HEK293 (cell line): ENCODE data around the gene APOBEC3G.
A peak's percentile ranks its signal among the peaks of the same experiment; 100 is the strongest.
"Not testable (repeated sequence)": the region's sequence is repeated elsewhere in the genome, so short reads cannot be mapped to it uniquely, and the experiment has no call there.

Experiments
- CTCF ChIA-PET: fragments of 350-600 bp; formaldehyde crosslinking; extraction: SDS; loops from one replicate; lab custom pipeline; 2021; ENCODE audit warnings: antibody characterized with exemption; lab: Yijun Ruan, JAX
- POLR2A ChIA-PET: fragments of 300-600 bp; formaldehyde crosslinking; extraction: SDS; loops from one replicate; lab custom pipeline; 2020; ENCODE audit warnings: antibody characterized with exemption, inconsistent platforms; lab: Yijun Ruan, JAX
- H3K27ac ChIP-seq: fragments of 200-500 bp; sonication (Bioruptor generic); 2 replicates; pipeline ENCODE4 v1.5.1; 2014; ENCODE audit warnings: low read depth, low read length, control low read depth, inconsistent platforms; ENCODE audit errors: extremely low read depth
- H3K36me3 ChIP-seq, 2 experiments: fragments of 200-500 bp in 1 of 2; sonication (Bioruptor generic) in 1 of 2; 1 replicate in 1 of 2; 2 replicates in 1 of 2; pipeline ENCODE4 v1.5.1; 2014 to 2017; ENCODE audit warnings: inconsistent platforms in 2 of 2, low read length in 2 of 2; ENCODE audit not compliant: control insufficient read depth in 2 of 2, insufficient read depth in 1 of 2
- H3K4me1 ChIP-seq: fragments of 200-500 bp; sonication (Bioruptor generic); 2 replicates; pipeline ENCODE4 v1.5.1; 2014; ENCODE audit warnings: mild to moderate bottlenecking, low read length, inconsistent platforms; ENCODE audit not compliant: control insufficient read depth, insufficient read depth
- H3K4me3 ChIP-seq: 2 replicates; pipeline ENCODE4 v1.5.1; 2011; ENCODE audit warnings: low read depth, mild to moderate bottlenecking, control low read depth, low read length, moderate library complexity
- H3K9me3 ChIP-seq: fragments of 200-500 bp; sonication (Bioruptor generic); 2 replicates; pipeline ENCODE4 v1.5.1; 2014; ENCODE audit warnings: low read depth, low read length, inconsistent platforms; ENCODE audit not compliant: control insufficient read depth, insufficient read depth
- EGR2 ChIP-seq: fragments of 450-650 bp; formaldehyde crosslinking; IDR thresholded peaks from 2 replicates; pipeline ENCODE4 v1.5.1; 2016; ENCODE audit warnings: low read depth, missing biosample characterization, missing genetic modification characterization
- GLIS1 ChIP-seq: fragments of 450-650 bp; formaldehyde crosslinking; IDR thresholded peaks from 2 replicates; pipeline ENCODE4 v1.5.1; 2016; ENCODE audit warnings: missing biosample characterization, missing genetic modification characterization
- GLIS2 ChIP-seq: fragments of 450-650 bp; formaldehyde crosslinking; IDR thresholded peaks from 2 replicates; pipeline ENCODE4 v1.5.1; 2016; ENCODE audit warnings: missing biosample characterization, missing genetic modification characterization
- IKZF3 ChIP-seq: fragments of 450-650 bp; IDR thresholded peaks from 2 replicates; pipeline ENCODE4 v1.5.0; 2018; ENCODE audit warnings: missing biosample characterization, mild to moderate bottlenecking, missing genetic modification characterization, moderate library complexity
- KLF1 ChIP-seq: fragments of 450-650 bp; formaldehyde crosslinking; IDR thresholded peaks from 2 replicates; pipeline ENCODE4 v1.5.1; 2016; ENCODE audit warnings: missing biosample characterization, missing genetic modification characterization
- KLF17 ChIP-seq: fragments of 450-650 bp; formaldehyde crosslinking; IDR thresholded peaks from 2 replicates; pipeline ENCODE4 v1.5.1; 2016; ENCODE audit warnings: missing biosample characterization, missing genetic modification characterization
- KLF9 ChIP-seq: fragments of 450-650 bp; formaldehyde crosslinking; IDR thresholded peaks from 2 replicates; pipeline ENCODE4 v1.5.1; 2016; ENCODE audit warnings: missing biosample characterization, missing genetic modification characterization, low read depth
- OSR2 ChIP-seq: fragments of 450-650 bp; formaldehyde crosslinking; IDR thresholded peaks from 2 replicates; pipeline ENCODE4 v1.5.1; 2016; ENCODE audit warnings: missing biosample characterization, missing genetic modification characterization
- PATZ1 ChIP-seq: fragments of 450-650 bp; formaldehyde crosslinking; IDR thresholded peaks from 2 replicates; pipeline ENCODE4 v1.5.1; 2016; ENCODE audit warnings: missing biosample characterization, missing genetic modification characterization
- PRDM10 ChIP-seq: fragments of 450-650 bp; formaldehyde crosslinking; IDR thresholded peaks from 2 replicates; pipeline ENCODE4 v1.5.1; 2016; ENCODE audit warnings: missing biosample characterization, missing genetic modification characterization
- SP2 ChIP-seq: fragments of 450-650 bp; formaldehyde crosslinking; IDR thresholded peaks from 2 replicates; pipeline ENCODE4 v1.5.1; 2016; ENCODE audit warnings: missing biosample characterization, missing genetic modification characterization
- ZBTB17 ChIP-seq: fragments of 450-650 bp; formaldehyde crosslinking; IDR thresholded peaks from 2 replicates; pipeline ENCODE4 v1.5.1; 2016; ENCODE audit warnings: missing biosample characterization, missing genetic modification characterization
- ZBTB20 ChIP-seq: fragments of 450-650 bp; formaldehyde crosslinking; IDR thresholded peaks from 2 replicates; pipeline ENCODE4 v1.5.1; 2016; ENCODE audit warnings: missing biosample characterization, missing genetic modification characterization
- ZBTB6 ChIP-seq: fragments of 450-650 bp; formaldehyde crosslinking; IDR thresholded peaks from 2 replicates; pipeline ENCODE4 v1.5.1; 2017; ENCODE audit warnings: missing biosample characterization, missing genetic modification characterization
- ZFHX2 ChIP-seq: fragments of 450-650 bp; formaldehyde crosslinking; conservative IDR thresholded peaks from 2 replicates; pipeline ENCODE4 v1.5.1; 2016; ENCODE audit warnings: missing biosample characterization, missing genetic modification characterization
- ZIC2 ChIP-seq: fragments of 450-650 bp; formaldehyde crosslinking; IDR thresholded peaks from 2 replicates; pipeline ENCODE4 v1.5.1; 2016; ENCODE audit warnings: missing biosample characterization, missing genetic modification characterization
- ZNF335 ChIP-seq: fragments of 450-650 bp; formaldehyde crosslinking; conservative IDR thresholded peaks from 2 replicates; pipeline ENCODE4 v1.5.1; 2016; ENCODE audit warnings: missing biosample characterization, missing genetic modification characterization
- ZNF398 ChIP-seq: fragments of 450-650 bp; formaldehyde crosslinking; IDR thresholded peaks from 2 replicates; pipeline ENCODE4 v1.5.1; 2017; ENCODE audit warnings: missing biosample characterization, missing genetic modification characterization
- ZNF501 ChIP-seq: fragments of 450-650 bp; formaldehyde crosslinking; IDR thresholded peaks from 2 replicates; pipeline ENCODE4 v1.5.1; 2016; ENCODE audit warnings: missing biosample characterization, missing genetic modification characterization
- ZSCAN30 ChIP-seq: fragments of 450-650 bp; IDR thresholded peaks from 2 replicates; pipeline ENCODE4 v1.5.1; 2018; ENCODE audit warnings: missing biosample characterization, mild to moderate bottlenecking, missing genetic modification characterization, moderate library complexity

APOBEC3G gene

GRCh38 chr22:39040155-39040537, 36.9 kb upstream of the APOBEC3G start:
- CTCF ChIA-PET, result interaction anchor here (0.5 kb wide), 1 partner anchor 94 kb away, joined by 3 read pairs; no protein-coding TSS in a partner anchor
- Histone ChIP-seq H3K27ac (peak overlapping the region; percentile 1; the same call in 1 of the 2 replicates), H3K4me3 (peak overlapping the region; percentile 2; the same call in 1 of the 2 replicates)
- TF ChIP-seq GLIS1 (peak; percentile 86), KLF9 (tag by site-specific recombination) (peak; percentile 21; the same call in 1 of the 2 replicates), ZBTB17 (tag by site-specific recombination) (peak; percentile 57; the same call in 1 of the 2 replicates), KLF1 (tag by site-specific recombination) (peak; percentile 10; the same call in 1 of the 2 replicates), ZIC2 (peak; percentile 92), ZFHX2 (tag by site-specific recombination) (peak; percentile 69), GLIS2 (tag by site-specific recombination) (peak; percentile 34; the same call in 1 of the 2 replicates), SP2 (tag by site-specific recombination) (peak; percentile 55; the same call in 1 of the 2 replicates), EGR2 (tag by site-specific recombination) (peak; percentile 70), IKZF3 (0 out of 2 replicates have a peak, but pooled peaks have one; percentile 12)
- POLR2A ChIA-PET, H3K4me1 ChIP-seq, H3K36me3 ChIP-seq, H3K9me3 ChIP-seq: not testable (repeated sequence)

- peak within 1 kb of the TSS; percentile 60 for H3K4me3 ChIP-seq
- H3K27ac ChIP-seq, result peak within 1 kb of the TSS; percentile 87
- CTCF ChIA-PET, result interaction anchor here (0.5 kb wide), 1 partner anchor 93 kb away, joined by 3 read pairs; no protein-coding TSS in a partner anchor
- TF ChIP-seq ZBTB20 (peak; percentile 49), GLIS1 (peak; percentile 82), ZNF335 (tag by site-specific recombination) (peak; percentile 25), ZSCAN30 (peak; percentile 52; the same call in 1 of the 2 replicates), ZIC2 (peak; percentile 77), OSR2 (peak; percentile 57; the same call in 1 of the 2 replicates), GLIS2 (tag by site-specific recombination) (peak; percentile 59), ZNF501 (tag by site-specific recombination) (0 out of 2 replicates have a peak, but pooled peaks have one; percentile 31), IKZF3 (peak; percentile 25; the same call in 1 of the 2 replicates), PATZ1 (tag by site-specific recombination) (peak; percentile 44; the same call in 1 of the 2 replicates), PRDM10 (peak; percentile 26; the same call in 1 of the 2 replicates), KLF17 (tag by site-specific recombination) (peak; percentile 67; the same call in 1 of the 2 replicates), ZBTB6 (tag by site-specific recombination) (peak; percentile 90; the same call in 1 of the 2 replicates), ZNF398 (tag by site-specific recombination) (peak; percentile 58)
- H3K9me3 ChIP-seq, H3K4me1 ChIP-seq, POLR2A ChIA-PET: not testable (repeated sequence)
- H3K36me3 ChIP-seq, result peaks cover 3 to 12% of the 10 kb centered on the region in 2 experiments; a peak in 2 of 3 replicates
Observed at GRCh38 chr22:39040538-39041296, 36.4 kb upstream of the APOBEC3G start, which contains the start of gene APOBEC3F. APOBEC3F (plus strand) TSS chr22:39040864; CDS start chr22:39040961, 97 bp downstream.
